Activated CD4-positive, CD25-positive, alpha-beta regulatory T cell (primary cell): Measurements from ENCODE around the gene ITGA2B.
A peak's percentile ranks its signal among the peaks of the same experiment; 100 is the strongest.
"Not testable (repeated sequence)": the region's sequence is repeated elsewhere in the genome, so short reads cannot be mapped to it uniquely, and the experiment has no call there.

Source experiments
- DNase-seq, 4 experiments: peaks; one replicate each; lab custom pipeline; 2025; lab: John Stamatoyannopoulos, UW

The ITGA2B gene

DNA sequence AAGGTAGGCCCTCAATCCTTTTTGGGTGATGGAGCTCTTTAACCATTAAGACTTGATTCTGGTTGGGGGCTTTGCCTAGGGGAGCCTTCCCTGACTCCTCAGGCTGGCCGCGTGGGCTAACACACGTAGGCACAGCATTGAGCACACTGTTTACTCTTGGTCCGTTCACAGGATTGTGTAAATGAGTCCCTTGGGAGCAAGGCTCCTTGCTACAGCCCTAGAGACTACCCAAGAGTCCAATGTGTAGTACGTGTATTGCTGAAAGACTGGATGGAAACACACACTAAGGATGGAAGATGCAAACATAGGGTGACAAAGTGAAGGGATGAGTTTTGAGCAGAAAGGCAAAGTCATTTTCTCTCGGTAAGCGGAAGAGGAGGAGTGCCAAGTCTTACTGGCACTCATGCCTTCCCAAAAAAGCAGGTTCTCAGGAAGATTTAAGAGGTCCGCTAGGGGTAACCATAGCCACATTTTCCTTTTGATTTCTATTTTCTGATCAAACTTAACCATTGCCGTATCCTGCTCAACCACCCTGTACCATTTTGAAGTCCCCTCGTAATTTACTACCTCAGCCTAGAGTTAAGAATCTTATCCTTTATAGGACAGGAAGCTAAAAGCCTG lies 911 bp upstream of the ITGA2B start:
- no peak for DNase-seq

DNA sequence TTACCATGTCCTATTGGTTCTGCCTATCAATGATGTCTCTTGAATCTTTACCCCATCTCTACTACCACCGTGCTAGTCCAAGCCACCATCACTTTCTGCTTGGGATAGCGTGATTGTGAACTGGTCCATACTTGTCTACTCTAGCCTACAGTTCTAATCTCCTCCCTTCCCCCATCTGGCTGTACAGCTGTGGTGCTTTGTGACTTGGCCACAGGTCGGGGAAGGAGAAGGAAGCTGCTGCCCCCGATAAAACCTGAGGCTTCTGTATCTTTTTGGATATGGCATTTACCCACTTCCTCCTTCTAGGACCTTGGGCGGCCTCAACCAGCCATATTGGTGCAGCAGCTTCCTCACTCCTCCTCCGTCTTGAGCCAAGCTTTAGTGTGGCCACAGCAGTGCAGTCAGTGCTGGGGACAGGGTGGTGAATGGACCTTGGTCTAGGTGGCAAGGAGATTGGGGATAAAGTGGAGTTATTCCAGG lies 314 bp upstream of the ITGA2B start:
- no peak for DNase-seq

DNA sequence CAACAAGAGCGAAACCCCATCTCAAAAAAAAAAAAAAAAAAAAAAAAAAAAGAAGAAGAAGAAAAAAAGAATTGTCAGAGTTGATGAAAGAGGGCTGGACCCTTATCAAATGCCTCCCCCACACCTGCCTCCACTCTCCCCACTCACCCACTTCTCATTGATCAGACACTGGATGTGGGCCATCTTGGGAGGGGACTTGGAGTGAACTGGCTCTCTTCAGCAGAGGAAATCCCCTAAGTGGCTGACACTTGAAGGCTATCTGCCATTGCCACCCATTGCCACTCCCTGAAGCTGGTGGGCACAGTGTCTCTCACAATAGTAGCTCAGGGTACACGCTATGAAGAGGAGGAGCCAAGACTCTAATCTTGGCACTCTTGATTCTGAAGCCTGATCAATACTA lies 1.6 kb downstream of the ITGA2B start:
- no peak for DNase-seq

DNA sequence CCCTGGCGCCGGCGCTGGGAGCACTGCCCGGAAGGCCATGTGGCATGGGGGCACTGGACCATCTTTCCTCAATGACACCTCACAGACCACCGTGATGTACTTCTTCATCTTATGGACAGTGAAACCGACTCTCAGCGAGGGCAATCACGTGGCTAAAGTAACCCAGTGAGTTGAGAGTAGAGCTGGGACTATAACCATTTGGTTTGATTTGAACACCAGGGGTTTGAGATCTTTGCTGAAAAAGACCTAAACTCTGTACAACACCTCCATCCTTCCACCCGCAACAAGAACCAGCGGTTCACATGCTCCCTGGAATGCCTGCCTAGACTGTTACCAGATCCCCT lies 3.3 kb downstream of the ITGA2B start:
- DNase-seq = no peak

DNA sequence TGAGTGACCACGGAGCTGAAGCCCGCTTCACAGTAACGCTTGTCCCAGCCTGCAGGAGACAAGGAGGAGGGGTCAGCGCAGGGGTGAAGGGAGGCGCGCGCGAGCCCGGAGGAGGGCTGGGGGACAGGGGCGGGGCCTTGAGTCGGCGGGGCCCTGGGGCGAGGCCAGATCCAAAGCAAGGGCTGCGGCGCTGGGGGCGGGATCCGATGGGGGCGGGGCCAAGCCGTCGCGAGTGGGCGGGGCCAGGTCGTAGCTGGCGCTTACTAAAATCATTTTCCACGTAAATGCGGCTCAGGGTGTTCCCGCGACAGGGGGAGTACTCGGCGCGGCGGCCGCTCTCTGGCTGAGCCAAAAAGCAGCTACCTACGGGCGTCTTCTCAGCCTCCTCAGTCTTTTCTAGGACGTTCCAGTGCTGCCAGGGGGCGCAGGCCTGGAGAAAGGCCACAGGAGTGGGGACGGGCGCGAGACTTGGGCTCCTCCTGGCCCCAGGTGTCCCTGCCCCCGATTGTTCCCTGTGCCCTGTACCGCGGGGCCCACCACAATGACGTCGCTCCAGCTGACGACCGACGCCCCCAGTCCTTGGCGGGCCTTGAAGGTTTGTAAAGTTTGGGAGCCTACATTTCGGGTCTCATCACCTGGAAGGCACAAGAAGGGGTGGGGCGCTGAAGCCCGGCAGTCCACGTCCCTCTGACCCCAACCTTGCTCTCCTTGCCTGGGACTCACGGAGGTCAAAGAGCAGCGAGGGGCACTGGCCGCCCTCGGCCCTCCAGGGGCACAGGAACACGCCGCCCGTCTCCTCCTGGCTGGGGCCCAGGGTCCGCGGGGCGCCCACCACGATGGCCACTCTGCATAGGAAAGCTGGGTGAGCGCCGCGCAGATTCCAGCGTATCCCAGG lies 3.9 kb downstream of the ITGA2B start:
- DNase-seq = peak; percentile 55 to 77 (median 64)

DNA sequence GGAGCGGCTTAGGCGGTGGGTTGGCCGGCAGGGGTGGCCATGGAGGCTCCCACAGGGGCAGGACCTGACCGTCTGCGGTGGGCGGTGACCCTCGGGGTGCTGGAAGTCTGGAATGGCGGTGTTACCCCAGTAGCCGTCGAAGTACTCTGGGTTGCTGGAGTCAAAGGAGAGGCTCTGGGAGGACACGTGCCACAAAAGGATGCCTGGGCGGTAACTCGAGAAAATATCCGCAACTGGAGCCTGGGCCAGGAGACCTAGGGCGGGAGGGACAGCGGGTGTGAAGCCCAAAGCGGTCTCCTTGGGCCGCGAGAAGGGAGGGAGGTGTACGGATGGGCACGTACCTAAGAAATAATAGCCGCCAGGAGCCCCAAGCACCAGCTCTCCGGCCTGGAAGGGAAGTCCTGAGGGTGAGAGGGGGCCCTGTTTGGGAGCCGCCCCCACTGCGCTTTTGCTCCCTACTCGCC lies 4.6 kb downstream of the ITGA2B start:
- DNase-seq = no peak

DNA sequence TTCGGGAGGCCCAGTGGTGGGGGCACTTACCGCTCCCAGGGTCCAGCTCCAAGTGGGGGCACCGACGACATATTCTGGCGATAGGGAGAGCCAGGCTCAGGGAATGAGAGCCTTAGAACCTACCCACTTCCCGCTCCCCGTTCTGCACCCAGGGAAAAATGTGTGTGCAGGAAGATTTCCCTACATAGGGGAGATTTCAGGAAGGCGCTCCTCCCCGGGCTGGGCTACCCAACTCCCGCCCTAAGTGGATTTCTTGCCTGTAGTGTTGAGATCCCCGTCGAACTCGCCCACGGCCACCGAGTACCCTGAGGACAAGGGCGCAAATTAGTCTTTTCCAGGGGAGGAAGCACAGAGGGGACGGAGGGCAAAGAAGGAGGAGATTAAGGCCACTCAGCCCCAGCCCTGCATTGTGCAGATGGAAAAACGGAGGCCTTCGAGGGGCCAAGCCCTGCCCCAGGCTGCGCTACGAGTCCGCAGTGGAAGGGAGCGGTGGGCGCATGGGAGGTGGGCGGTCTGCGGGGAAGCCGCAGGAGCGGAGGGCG lies 5.1 kb downstream of the ITGA2B start:
- DNase-seq = no peak

DNA sequence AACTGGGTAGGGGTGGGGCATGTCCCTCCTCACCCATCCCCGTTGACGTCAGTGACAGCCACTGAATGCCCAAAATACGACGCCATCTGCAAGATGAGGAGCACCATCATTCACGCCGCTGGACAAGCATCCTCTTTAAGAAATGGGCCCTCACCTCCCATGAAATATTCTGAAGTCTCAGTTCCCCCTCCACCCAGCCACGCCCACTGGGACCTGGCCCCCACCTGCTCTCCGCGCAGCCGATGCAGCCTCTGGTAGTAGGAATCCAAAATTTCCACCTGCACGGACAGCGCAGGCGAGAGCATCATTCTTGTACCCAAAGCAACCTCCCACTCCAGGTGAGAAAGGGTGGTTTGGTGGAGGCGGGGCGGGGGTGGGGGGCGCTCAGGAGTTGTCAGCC lies 5.6 kb downstream of the ITGA2B start:
- no peak for DNase-seq

DNA sequence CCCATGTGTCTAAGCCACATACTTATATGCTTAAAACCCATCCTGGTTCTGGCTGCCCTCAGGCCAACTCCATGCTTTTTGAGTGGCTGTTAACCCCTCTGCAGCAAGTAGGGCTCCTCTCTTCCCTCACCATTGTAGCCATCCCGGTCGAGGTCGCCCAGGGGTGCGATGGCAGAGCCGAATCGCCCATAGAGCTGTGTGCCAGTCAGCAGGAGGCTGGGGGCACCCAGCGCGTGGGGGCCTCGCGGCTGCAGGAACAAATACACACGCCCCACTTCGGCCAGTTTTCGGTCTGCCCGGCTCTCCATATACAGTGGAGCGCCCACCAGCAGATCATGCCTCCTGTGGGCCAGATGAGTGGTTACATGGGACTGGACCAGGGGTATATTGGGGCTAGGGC lies 6.1 kb downstream of the ITGA2B start:
- no peak for DNase-seq

DNA sequence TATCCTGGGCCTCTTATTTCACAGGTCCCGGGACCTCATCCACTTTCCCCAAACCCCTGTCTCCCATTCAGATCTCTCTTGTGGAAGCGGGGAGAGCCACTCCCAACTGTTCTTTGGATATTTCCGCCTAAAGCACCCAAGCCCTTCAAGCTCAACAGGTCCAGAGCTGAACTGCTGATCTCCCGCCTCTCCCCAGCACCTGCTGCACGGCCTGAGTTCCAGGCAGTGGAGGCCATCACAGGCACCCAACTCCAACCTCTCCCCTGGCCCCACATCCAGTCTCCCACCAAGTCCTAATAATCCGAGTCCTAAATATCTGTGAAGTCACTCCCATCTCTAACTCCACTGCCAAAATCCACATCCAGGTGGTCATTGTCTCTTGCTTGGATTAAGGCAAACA lies 6.5 kb downstream of the ITGA2B start:
- no peak for DNase-seq

DNA sequence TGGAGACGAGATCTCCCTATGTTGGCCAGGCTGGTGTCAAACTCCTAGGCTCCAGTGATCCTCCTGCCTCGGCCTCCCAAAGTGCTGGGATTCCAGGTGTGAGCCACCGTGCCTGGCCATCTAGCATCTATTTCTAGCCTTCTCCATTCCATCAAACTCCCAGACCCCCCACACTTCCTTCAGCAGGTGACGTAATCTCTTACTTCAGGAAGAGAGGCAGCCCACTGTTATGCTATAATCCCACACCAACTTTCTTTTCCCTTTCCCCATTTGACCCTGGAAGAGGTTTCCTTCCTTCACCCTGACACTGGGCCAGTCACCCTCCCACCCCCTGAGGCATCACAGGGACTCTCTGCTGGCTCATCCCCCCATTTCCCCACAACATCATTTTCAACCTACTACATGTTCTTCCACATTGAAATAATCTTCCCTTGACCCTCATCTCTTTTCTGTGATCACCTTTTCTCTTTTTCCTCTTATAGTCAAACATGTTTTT lies 7.6 kb downstream of the ITGA2B start:
- no peak for DNase-seq

DNA sequence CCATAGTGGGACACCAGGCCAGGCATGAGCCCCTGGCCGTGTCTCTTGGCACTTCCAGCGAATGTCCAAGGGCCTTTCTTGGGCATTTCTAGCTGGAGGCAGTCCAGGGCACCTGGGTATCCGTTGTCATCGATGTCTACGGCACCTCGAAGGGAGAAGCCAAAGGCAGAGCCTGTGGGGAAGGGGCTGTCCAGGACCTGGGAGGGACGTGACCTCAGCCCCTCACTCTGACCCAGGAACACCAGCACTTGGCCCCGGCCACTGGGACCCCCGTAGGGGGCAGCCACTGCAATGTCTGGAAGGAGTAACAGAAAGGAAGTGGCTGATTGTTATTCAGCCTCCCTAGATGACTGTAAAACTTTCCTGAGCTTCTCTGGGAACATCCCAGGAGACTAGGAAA lies 8.7 kb downstream of the ITGA2B start:
- no peak for DNase-seq

DNA sequence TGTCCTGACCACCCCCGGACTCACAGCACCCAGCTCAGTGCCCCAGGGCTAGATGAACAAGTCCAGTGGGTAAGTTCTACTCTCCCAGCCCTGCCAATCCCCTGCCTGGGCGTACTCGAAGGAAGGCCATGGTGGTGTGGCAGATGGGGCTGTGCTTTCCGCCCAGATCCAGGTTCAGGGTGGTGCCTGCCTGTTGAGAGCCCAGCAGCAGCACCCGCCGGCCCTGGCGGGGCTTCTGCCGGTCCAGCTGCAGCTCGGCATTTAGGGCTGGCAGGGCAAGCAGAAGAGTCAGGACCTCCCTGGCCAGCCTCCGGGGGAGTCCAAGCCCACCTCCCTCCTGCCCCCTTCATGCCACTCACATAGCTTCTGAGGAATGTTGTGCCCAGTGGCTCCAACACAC lies 9.6 kb downstream of the ITGA2B start:
- DNase-seq = no peak

DNA sequence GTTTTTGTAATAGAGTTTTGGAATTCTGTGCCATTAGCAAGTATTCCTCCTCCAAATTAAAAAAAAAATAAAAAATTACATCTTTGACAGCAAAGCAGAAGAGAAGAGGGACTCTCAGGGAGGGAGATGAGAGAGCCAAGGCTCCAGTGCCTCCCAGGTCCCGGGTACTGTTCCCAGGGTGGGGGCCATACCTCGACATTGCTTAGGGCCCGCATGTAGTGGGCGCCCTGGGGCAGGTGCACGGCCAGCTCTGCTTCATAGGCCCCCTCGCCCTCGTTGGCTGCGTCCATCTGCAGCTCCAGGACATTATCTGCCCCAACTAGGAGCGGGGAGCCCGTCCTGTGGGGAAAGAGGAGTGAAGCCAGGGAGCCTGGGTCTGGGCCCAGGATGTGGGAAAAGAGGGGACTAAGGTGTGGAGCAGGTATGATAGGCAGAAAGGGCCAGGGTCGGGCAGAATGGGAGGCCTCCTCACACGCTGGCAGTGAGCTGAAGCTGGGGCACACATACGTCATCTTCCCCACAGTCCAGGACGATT lies 11.2 kb downstream of the ITGA2B start:
- no peak for DNase-seq

DNA sequence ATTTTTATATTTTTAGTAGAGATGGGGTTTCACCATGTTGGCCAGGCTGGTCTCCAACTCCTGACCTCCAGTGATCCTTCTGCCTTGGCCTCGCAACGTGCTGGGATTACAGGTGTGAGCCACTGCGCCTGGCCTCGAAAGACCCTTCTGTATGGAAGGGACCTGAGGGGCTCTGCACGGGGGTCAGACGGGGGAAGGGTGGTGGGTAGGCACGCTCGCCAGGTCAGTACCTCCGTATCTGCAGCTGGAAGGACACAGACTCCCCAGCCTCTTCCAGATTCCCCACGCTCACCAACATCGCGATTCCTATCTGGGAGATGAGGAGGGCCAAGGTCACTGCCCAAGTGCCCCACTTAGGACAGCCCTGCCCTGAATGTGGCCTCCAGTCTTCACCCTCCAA lies 12.7 kb downstream of the ITGA2B start:
- no peak for DNase-seq

DNA sequence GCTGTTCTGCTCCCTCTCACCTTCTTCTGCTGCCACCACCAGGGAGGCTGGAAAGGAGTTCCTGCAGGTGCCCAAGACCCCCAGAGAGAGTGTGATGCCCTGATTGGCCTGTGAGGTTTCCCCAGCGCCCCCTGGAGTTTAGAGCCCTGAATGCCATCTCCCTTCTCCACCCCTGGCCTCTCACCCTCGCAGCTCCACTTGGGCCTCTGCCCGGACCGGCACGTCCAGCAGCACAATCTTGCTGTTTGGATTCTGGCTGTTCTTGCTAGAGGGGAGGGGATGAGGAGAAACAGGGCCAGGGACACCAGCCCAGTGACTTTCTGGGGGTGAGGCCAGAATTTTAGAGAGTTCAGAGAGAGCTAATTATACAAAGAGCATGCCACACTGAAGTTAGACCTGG lies 13.3 kb downstream of the ITGA2B start:
- no peak for DNase-seq

DNA sequence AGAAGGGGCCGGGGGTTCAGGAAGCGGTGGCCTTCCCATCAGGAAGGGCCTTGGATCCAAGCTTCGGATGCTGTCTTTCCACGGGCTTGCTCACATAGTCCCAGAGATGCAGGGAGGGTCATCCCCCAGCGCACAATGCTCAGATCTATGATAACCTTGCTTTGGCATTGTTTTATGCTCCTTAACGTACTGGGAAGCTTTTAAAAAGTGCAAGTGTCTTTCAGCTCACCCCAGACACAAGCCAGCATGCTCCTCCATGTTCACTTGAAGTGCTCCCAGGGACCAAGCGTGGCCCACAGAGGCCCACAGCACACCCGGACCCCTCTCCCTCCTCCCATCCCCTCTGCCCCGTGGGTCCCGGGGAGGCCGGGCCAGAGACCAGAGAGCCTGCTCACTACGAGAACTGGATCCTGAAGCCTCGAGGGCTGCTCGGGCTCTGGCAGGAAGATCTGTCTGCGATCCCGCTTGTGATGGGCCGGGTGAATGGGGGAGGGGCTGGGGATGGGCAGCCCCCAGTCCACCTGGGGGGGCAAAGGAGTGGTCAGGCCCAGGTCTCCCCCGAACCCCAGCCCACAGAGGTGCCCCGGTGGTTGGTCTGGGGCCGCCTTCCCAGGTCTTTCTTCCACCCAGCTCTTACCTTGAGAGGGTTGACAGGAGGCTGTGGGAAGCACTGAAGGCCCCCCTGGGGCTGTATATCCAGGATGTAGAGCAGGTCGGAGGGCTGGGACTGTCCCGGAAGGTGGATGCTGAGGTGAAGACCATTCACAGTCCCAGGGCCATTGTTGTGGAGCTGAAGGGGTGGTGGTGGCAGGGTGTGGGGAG lies 14.0 kb downstream of the ITGA2B start:
- DNase-seq = no peak

DNA sequence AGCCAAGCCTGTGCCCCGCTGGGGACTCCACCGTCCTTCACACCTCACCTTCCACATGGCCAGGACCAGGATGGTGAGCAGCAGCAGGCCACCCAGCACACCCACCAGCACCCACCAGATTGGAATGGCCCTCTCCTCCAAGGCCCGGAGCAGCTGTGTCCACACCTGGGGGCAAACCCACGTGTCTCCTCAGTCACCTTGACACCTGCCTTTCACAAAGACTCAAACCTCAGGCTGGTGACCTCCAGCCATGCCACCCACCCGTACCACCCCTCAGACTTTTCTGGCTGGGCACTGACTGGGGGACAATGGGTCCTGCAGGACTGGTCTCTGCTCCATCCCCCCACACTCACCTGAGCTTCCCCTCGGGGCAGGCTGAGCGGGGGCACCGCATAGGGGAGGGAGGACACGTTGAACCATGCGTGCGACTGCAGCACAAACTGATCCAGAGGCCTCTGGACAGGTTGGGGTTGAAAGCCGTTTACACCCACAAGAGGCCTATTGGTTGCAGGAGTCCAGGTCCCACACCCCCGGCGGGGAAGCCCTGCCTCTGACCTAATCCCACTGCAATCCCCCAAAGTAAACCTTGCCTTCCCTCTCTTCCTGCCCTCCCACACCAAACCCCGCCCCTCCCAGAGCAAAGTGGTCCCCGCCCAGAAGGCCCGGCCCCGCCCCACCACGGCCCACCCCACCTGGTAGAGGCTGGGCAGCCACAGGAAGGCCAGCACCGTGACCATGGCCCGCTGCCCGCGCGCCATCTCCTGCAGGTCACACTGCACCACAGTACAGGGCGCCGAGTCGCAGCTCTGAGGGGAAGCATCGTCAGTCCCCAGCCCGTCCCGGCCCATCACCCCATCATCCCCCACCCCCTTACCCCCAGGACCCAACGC lies 14.9 kb downstream of the ITGA2B start:
- DNase-seq = no peak

DNA sequence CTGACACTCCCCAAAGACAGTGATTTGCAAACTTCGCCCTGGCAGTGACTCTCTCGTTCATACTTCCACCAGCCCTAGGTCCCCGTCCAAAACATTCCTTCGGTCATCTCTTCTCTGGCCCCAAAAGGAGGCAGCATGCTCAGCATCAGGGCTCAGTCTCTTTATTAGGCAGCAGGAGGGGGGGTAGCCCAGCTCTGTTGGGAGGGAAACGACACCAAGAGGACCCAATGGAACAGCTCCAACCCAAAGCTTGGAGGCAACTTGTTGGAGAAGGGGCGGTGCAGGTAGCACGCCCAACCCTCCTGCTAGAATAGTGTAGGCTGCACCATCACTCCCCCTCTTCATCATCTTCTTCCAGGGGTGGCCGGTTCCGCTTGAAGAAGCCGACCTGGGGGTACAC lies 17.4 kb downstream of the ITGA2B start:
- DNase-seq = no peak

DNA sequence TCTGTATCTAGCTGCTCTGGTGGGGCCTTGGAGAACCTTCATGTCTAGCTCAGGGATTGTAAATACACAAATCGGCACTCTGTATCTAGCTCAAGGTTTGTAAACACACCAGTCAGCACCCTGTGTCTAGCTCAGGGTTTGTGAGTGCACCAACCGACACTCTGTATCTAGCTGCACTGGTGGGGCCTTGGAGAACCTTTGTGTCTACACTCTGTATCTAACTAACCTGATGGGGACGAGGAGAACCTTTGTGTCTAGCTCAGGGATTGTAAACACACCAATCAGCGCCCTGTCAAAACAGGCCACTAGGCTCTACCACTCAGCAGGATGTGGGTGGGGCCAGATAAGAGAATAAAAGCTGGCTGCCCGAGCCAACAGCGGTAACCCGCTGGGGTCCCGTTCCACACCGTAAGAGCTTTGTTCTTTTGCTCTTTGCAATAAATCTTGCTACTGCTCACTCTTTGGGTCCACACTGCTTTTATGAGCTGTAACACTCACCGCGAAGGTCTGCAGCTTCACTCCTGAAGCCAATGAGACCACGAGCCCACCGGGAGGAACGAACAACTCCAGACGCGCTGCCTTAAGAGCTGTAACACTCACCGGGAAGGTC lies 19.9 kb downstream of the ITGA2B start:
- not testable (repeated sequence) for DNase-seq
